ENCODE measurements around the gene SNAPC5. TPM values are rescaled to one million over a fixed set of nuclear protein-coding genes. Genes with fewer than 3 reads are reported as not detected.

Gene SNAPC5, protein sequence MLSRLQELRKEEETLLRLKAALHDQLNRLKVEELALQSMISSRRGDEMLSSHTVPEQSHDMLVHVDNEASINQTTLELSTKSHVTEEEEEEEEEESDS
- 29.3 and 37.0 TPM in 2 replicates for total RNA-seq

DNA sequence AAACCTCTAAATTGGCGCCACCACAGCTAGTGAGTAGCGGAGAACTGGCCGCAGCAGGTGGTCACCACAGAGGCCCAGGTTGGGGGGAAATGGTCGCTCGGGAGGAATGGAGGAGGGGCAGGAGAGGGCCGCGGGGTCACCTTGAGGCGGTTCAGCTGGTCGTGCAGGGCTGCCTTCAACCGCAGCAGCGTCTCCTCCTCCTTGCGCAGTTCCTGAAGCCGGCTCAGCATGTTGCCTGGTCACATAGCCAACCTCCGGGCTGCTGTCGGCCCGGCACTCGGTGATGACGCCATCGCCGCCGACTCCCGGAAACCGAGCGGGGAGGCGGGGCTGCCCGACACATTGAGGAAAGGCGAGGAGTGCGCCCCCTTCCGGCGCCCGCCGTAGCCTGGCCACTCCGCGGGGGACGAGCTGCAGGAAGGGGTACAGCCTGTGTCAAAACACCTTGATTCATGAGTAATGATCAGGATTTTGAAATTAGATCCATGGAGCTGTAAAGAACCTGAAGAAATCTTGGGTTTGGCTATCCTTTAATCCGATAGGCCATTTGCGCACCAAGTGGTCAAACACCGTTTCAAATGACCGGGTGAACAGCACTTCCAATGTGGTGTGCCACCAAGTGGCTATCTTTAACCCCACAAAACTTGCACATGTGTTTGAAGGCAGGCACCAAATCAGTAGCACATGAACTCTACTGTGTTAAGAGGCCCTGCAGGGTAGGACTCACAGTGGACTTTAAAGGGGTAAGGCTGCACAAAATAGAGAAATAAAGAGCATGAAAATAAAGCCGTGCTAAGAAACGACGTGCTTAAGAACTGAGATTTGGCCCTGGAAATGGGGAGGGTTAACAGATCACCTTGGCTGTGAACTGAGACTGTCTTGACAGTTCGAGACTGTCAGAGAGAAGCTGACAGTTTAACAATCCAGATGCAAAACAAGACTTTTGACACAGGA, at the start of gene SNAPC5:
SNAPC5 (minus strand) TSS at position 261 of the 954 bp plus-strand sequence; CDS start at position 230, 31 bp downstream.

DNA sequence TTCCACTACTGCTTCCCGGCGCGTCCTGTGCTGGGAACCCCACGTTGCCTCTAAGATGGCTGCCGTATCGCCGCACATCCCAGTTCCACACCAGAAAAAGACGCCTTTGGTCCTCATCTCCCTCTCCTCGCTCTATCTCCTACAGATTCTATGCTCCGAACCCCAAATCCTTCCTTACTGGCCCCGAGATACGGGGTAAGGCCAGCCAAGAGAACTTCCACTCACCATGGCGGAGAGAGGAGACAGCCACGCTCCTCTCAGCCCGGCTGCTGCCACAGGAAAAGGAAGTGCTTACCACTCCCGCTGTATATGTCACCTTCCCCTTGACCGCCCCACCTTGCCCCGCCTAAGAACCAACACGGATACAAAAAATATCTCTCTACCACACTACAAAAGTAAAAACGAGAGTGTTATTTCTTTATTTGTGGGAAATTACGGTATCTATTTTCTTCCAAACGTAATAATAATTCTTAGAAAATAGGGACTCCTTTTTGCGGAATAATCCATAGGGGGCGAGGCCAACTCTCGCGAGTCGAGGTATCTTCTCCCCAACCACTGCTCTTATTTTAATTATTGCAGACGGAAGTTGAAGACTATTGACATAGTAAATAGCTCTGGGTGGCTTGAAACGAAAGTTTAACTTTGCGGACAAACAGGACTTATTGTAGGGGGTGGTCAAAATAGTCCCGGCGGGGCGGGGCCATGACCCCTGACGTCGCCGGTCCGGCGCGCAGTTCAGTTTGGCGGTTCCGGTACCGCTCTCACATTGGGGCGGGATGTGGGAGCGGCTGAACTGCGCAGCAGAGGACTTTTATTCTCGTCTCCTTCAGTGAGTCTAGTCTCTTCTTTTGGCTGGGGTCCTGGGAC, 7.2 kb upstream of the SNAPC5 start, which contains the start of the genes RPL4 and ZWILCH:
RPL4 (minus strand) TSS at position 293 of the 867 bp plus-strand sequence; CDS start at position 228, 65 bp downstream.
ZWILCH (plus strand) TSS at position 764 of the 867 bp plus-strand sequence; CDS start at position 777, 13 bp downstream.

Other genes with a start within 250 kb of the SNAPC5 start
- under 0.01 TPM in 1 of 2 replicates, not detected in the other for gene MEGF11, start 244.0 kb downstream of the SNAPC5 start, total RNA-seq
- gene DIS3L, start 204.2 kb downstream of the SNAPC5 start, total RNA-seq = 11.4 and 16.1 TPM in 2 replicates
- 11.1 and 15.6 TPM in 2 replicates for gene TIPIN, start 141.1 kb downstream of the SNAPC5 start, total RNA-seq
- gene MAP2K1, start 110.8 kb downstream of the SNAPC5 start, total RNA-seq = 30.4 and 30.8 TPM in 2 replicates
- gene RPL4, start 7.1 kb upstream of the SNAPC5 start, total RNA-seq = 6,359 and 6,740 TPM in 2 replicates
- 22.1 and 34.3 TPM in 2 replicates for gene ZWILCH, start 7.6 kb upstream of the SNAPC5 start, total RNA-seq
- gene LCTL, start 68.2 kb upstream of the SNAPC5 start, total RNA-seq = 0.74 and 1.5 TPM in 2 replicates
- gene SMAD6, start 204.5 kb upstream of the SNAPC5 start, total RNA-seq = 4.7 and 7.1 TPM in 2 replicates

All from bronchus fibroblast of lung (primary cell).